HCT116 (cell line): Measurements from ENCODE around the gene LMNTD1. TPM values are rescaled to one million over a fixed set of nuclear protein-coding genes. Genes with fewer than 3 reads are reported as not detected.
A peak's percentile ranks its signal among the peaks of the same experiment; 100 is the strongest.

Experiments
- ATAC-seq: fragments of 200-7000 bp; cut with Tn5 transposase; 2 replicates; pipeline ENCODE4 v1.9.1; 2020; ENCODE audit warnings: mild to moderate bottlenecking, moderate library complexity
- BruUV-seq: library from RNA; stranded (reverse); fragments of 400-500 nt; replicated peaks from 2 replicates; lab custom pipeline; 2021; lab: Mats Ljungman, UMichigan
- CTCF ChIA-PET: fragments of 300-600 bp; sonication (Branson Sonifier 250); formaldehyde crosslinking; loops from one replicate; lab custom pipeline; 2021; ENCODE audit warnings: antibody characterized with exemption; lab: Charles Lee
- POLR2A ChIA-PET: fragments of 300-600, 350-600 bp; sonication (Branson Sonifier 250); formaldehyde crosslinking; loops from one replicate; lab custom pipeline; 2021; ENCODE audit warnings: antibody characterized with exemption; lab: Charles Lee
- RAD21 ChIA-PET, 2 experiments: fragments of 300-600 bp; sonication (Branson Sonifier 250); formaldehyde crosslinking; loops; one replicate each; lab custom pipeline; 2023; ENCODE audit warnings: low total read pairs in 2 of 2; ENCODE audit not compliant: uncharacterized antibody in 2 of 2, unreplicated experiment in 2 of 2, low non-redundant PET in 1 of 2; lab: Charles Lee
- DNase-seq: peaks from one replicate; pipeline ENCODE4 v3.0.0-alpha.2; 2010; ENCODE audit warnings: low read depth, low spot score
- H2AFZ ChIP-seq: fragments of 200-600 bp; shearing (Covaris generic), sonication (generic); 2 replicates; pipeline ENCODE4 v1.6.1; 2017; ENCODE audit warnings: low read depth, mixed run types, mixed read lengths, antibody characterized with exemption, low read length; ENCODE audit not compliant: poor library complexity, severe bottlenecking
- H3K27ac ChIP-seq: 2 replicates; pipeline ENCODE4 v1.5.1; 2012; ENCODE audit warnings: low read depth, low read length
- H3K27me3 ChIP-seq: fragments of 200-600 bp; sonication (generic); 2 replicates; pipeline ENCODE4 v1.6.1; 2016; ENCODE audit warnings: mixed run types, low read length, mixed read lengths; ENCODE audit not compliant: insufficient read depth
- H3K36me3 ChIP-seq, 2 experiments: fragments of 200-500 bp in 1 of 2; fragments of 200-600 bp in 1 of 2; sonication (Bioruptor generic) in 1 of 2; sonication (generic) in 1 of 2; 2 replicates each; pipeline versions ENCODE4 v1.5.1 to v1.6.1; 2014 to 2016; ENCODE audit warnings: low read length in 2 of 2, inconsistent platforms in 1 of 2, mixed read lengths in 1 of 2, mixed run types in 1 of 2; ENCODE audit not compliant: insufficient read depth in 2 of 2, control insufficient read depth in 1 of 2
- H3K4me1 ChIP-seq, 2 experiments: fragments of 200-600 bp in 1 of 2; sonication (generic) in 1 of 2; 2 replicates each; pipeline versions ENCODE4 v1.5.1 to v1.6.1; 2012 to 2017; ENCODE audit warnings: low read length in 2 of 2, inconsistent platforms in 1 of 2, mild to moderate bottlenecking in 1 of 2, mixed read lengths in 1 of 2, mixed run types in 1 of 2, moderate library complexity in 1 of 2; ENCODE audit not compliant: insufficient read depth in 2 of 2, control insufficient read depth in 1 of 2
- H3K4me2 ChIP-seq: fragments of 200-600 bp; sonication (generic); 2 replicates; pipeline ENCODE4 v1.6.1; 2017; ENCODE audit warnings: mixed run types, low read length, mixed read lengths
- H3K4me3 ChIP-seq, 2 experiments: fragments of 200-600 bp in 1 of 2; sonication (generic) in 1 of 2; replicated peaks in 1 of 2; 2 replicates each; pipeline ENCODE4 v1.5.1; 2011 to 2016; ENCODE audit warnings: low read length in 2 of 2, control low read depth in 1 of 2, low read depth in 1 of 2, mild to moderate bottlenecking in 1 of 2, mixed read lengths in 1 of 2, mixed run types in 1 of 2
- H3K79me2 ChIP-seq: fragments of 200-600 bp; sonication (generic); 2 replicates; pipeline ENCODE4 v1.6.1; 2017; ENCODE audit warnings: mild to moderate bottlenecking, mixed run types, low read length, moderate library complexity, mixed read lengths; ENCODE audit not compliant: insufficient read depth
- H3K9ac ChIP-seq: fragments of 200-600 bp; sonication (generic); 2 replicates; pipeline ENCODE4 v1.6.1; 2016; ENCODE audit warnings: low read length, mixed read lengths
- H3K9me2 ChIP-seq: fragments of 200-600 bp; sonication (generic), shearing (Covaris generic); 2 replicates; pipeline ENCODE4 v1.6.1; 2017; ENCODE audit warnings: mixed run types, mild to moderate bottlenecking, moderate library complexity; ENCODE audit not compliant: insufficient read depth
- H3K9me3 ChIP-seq, 2 experiments: fragments of 200-500 bp in 1 of 2; fragments of 200-600 bp in 1 of 2; sonication (Bioruptor generic) in 1 of 2; sonication (generic) in 1 of 2; 2 replicates each; pipeline ENCODE4 v1.6.1; 2014 to 2017; ENCODE audit warnings: low read length in 2 of 2, mixed read lengths in 2 of 2, inconsistent platforms in 1 of 2, low read depth in 1 of 2, mild to moderate bottlenecking in 1 of 2, mixed run types in 1 of 2, moderate library complexity in 1 of 2; ENCODE audit not compliant: control insufficient read depth in 1 of 2, insufficient read depth in 1 of 2
- H4K20me1 ChIP-seq: fragments of 200-600 bp; sonication (generic), shearing (Covaris generic); 2 replicates; pipeline ENCODE4 v1.6.1; 2017; ENCODE audit warnings: mixed run types, mild to moderate bottlenecking, moderate library complexity; ENCODE audit not compliant: insufficient read depth
- CTCF ChIP-seq, 3 experiments: fragments of 200-600 bp in 1 of 3; sonication (generic) in 1 of 3; IDR thresholded peaks in 2 of 3; conservative IDR thresholded peaks in 1 of 3; 2 replicates each; pipeline ENCODE4 v1.5.1; 2012 to 2017; ENCODE audit warnings: low read depth in 2 of 3, low read length in 2 of 3, antibody characterized with exemption in 1 of 3, borderline replicate concordance in 1 of 3, control low read depth in 1 of 3, mild to moderate bottlenecking in 1 of 3, mixed read lengths in 1 of 3, mixed run types in 1 of 3, moderate library complexity in 1 of 3; ENCODE audit not compliant: insufficient read depth in 1 of 3
- EGR1 ChIP-seq: IDR thresholded peaks from 2 replicates; pipeline ENCODE4 v1.6.1; 2012; ENCODE audit warnings: low read depth
- ELF1 ChIP-seq: IDR thresholded peaks from 2 replicates; pipeline ENCODE4 v1.6.1; 2012; ENCODE audit warnings: low read depth, borderline replicate concordance
- EZH2 ChIP-seq: fragments of 200-600 bp; sonication (generic); IDR thresholded peaks from 2 replicates; pipeline ENCODE4 v1.6.1; 2017; ENCODE audit warnings: antibody characterized with exemption, mixed run types
- EZH2phosphoT487 ChIP-seq: fragments of 200-600 bp; IDR thresholded peaks from 2 replicates; pipeline ENCODE4 v1.6.1; 2018; ENCODE audit warnings: antibody characterized with exemption, borderline replicate concordance
- JUND ChIP-seq: IDR thresholded peaks from 2 replicates; pipeline ENCODE4 v1.6.1; 2012
- POLR2A ChIP-seq: IDR thresholded peaks from 2 replicates; pipeline ENCODE4 v1.7.0; 2011; ENCODE audit warnings: borderline replicate concordance; ENCODE audit not compliant: insufficient read depth, insufficient read length; ENCODE audit errors: extremely low read depth
- SIN3A ChIP-seq: IDR thresholded peaks from 2 replicates; pipeline ENCODE4 v1.6.1; 2012; ENCODE audit warnings: low read depth
- TCF7L2 ChIP-seq: IDR thresholded peaks from 2 replicates; pipeline ENCODE4 v1.7.0; 2011; ENCODE audit warnings: borderline replicate concordance, inconsistent platforms; ENCODE audit not compliant: insufficient read depth, insufficient read length; ENCODE audit errors: extremely low read depth
- YY1 ChIP-seq: IDR thresholded peaks from 2 replicates; pipeline ENCODE4 v1.6.1; 2011; ENCODE audit warnings: low read length, low read depth, moderate library complexity, mild to moderate bottlenecking; ENCODE audit not compliant: insufficient replicate concordance; ENCODE audit errors: extremely low read depth
- ZBTB33 ChIP-seq: IDR thresholded peaks from 2 replicates; pipeline ENCODE4 v1.6.1; 2011; ENCODE audit warnings: mild to moderate bottlenecking, low read length, moderate library complexity; ENCODE audit not compliant: insufficient replicate concordance; ENCODE audit errors: extremely low read depth
- intact Hi-C: fragments of 100-400 bp; cut with micrococcal nuclease; formaldehyde crosslinking; loops from 2 replicates; pipeline ENCODE4 v1.10.0; 2022
- total RNA-seq: library from RNA; stranded (reverse); gene quantifications from one replicate; pipeline ENCODE4 v1.2.1, GENCODE V29; 2021; ENCODE audit not compliant: unreplicated experiment
- TF ChIP-seq, protein P1 (sequence below): IDR thresholded peaks from 2 replicates; pipeline ENCODE4 v1.6.1; 2012; ENCODE audit warnings: low read depth
- TF ChIP-seq, protein P2 (sequence below): IDR thresholded peaks from 2 replicates; pipeline ENCODE4 v1.6.1; 2012

The LMNTD1 gene
- total RNA-seq, 1 experiment from 2014 or later = not detected

GRCh38 chr12:25495331-25496097 lies 57.6 kb downstream of the LMNTD1 start:
- peak overlapping the region; percentile 50 for H2AFZ ChIP-seq
- no peaks in the 10 kb centered on the region for H4K20me1 ChIP-seq
- no peak for DNase-seq
- no peak overlapping the region for H3K9ac ChIP-seq
- CTCF ChIA-PET = no interaction called here
- no peaks in the 10 kb centered on the region for H3K9me2 ChIP-seq
- RAD21 ChIA-PET = no interaction called here
- no TSS peak for BruUV-seq
- no peak overlapping the region for H3K27ac ChIP-seq
- no peak overlapping the region for H3K4me3 ChIP-seq
- TF ChIP-seq, protein P1, sequence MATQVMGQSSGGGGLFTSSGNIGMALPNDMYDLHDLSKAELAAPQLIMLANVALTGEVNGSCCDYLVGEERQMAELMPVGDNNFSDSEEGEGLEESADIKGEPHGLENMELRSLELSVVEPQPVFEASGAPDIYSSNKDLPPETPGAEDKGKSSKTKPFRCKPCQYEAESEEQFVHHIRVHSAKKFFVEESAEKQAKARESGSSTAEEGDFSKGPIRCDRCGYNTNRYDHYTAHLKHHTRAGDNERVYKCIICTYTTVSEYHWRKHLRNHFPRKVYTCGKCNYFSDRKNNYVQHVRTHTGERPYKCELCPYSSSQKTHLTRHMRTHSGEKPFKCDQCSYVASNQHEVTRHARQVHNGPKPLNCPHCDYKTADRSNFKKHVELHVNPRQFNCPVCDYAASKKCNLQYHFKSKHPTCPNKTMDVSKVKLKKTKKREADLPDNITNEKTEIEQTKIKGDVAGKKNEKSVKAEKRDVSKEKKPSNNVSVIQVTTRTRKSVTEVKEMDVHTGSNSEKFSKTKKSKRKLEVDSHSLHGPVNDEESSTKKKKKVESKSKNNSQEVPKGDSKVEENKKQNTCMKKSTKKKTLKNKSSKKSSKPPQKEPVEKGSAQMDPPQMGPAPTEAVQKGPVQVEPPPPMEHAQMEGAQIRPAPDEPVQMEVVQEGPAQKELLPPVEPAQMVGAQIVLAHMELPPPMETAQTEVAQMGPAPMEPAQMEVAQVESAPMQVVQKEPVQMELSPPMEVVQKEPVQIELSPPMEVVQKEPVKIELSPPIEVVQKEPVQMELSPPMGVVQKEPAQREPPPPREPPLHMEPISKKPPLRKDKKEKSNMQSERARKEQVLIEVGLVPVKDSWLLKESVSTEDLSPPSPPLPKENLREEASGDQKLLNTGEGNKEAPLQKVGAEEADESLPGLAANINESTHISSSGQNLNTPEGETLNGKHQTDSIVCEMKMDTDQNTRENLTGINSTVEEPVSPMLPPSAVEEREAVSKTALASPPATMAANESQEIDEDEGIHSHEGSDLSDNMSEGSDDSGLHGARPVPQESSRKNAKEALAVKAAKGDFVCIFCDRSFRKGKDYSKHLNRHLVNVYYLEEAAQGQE = no peak
- TF ChIP-seq EZH2phosphoT487 (no peak), EZH2 (no peak), TCF7L2 (no peak), SIN3A (no peak), CTCF (IDR thresholded peaks at IDR 0.05 in 2 of 3, conservative IDR thresholded peaks at IDR 0.05 in 1 of 3; ENCODE audit: borderline replicate concordance in 1 of 3, insufficient read depth in 1 of 3, low read depth in 2 of 3, low read length in 2 of 3) (no peak), EGR1 (no peak), ZBTB33 (no peak), POLR2A (no peak), ELF1 (no peak), JUND (no peak), YY1 (no peak)
- TF ChIP-seq, protein P2, sequence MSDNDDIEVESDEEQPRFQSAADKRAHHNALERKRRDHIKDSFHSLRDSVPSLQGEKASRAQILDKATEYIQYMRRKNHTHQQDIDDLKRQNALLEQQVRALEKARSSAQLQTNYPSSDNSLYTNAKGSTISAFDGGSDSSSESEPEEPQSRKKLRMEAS = no peak
- TF ChIP-seq, all 23 proteins: peak for 0
- H3K36me3 ChIP-seq = no peaks in the 10 kb centered on the region
- ATAC-seq = peak; percentile 54; the same call in 1 of the 2 replicates
- peak overlapping the region; percentile 3 for H3K4me2 ChIP-seq
- no peaks in the 10 kb centered on the region for H3K79me2 ChIP-seq
- intact Hi-C loops = no loop called here
- POLR2A ChIA-PET = no interaction called here
- H3K4me1 ChIP-seq = peaks cover 0 to 9% of the 10 kb centered on the region in 2 experiments; a peak in 2 of 4 replicates
- no peaks in the 10 kb centered on the region for H3K27me3 ChIP-seq
- no peaks in the 10 kb centered on the region for H3K9me3 ChIP-seq
